NCI-H128 (cell line): ENCODE measurements around the gene SIM2.

ENCODE experiments used
- DNase-seq: peaks from one replicate; lab custom pipeline; 2025; ENCODE audit not compliant: unreplicated experiment; lab: John Stamatoyannopoulos, UW

SIM2 gene

GRCh38 chr21:36734367-36735200, 35.7 kb downstream of the SIM2 start:
- DNase-seq: no peak

DNA sequence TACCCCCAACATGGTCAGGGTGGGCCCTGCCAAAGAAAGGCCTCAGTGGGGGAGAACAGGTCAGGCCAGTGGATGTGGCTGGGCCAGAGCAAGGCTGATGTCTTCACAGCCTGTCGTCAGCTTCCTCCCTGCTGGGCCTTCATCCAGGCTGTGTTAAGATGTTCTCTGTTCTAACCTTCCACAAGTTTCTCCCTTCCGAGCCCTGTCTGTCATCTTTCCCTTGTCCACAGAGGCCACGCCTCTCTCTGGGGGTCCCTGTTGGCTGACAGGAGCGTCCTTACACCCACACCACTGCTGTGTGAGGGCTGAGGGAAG, 36.2 kb downstream of the SIM2 start:
- DNase-seq: no peak

DNA sequence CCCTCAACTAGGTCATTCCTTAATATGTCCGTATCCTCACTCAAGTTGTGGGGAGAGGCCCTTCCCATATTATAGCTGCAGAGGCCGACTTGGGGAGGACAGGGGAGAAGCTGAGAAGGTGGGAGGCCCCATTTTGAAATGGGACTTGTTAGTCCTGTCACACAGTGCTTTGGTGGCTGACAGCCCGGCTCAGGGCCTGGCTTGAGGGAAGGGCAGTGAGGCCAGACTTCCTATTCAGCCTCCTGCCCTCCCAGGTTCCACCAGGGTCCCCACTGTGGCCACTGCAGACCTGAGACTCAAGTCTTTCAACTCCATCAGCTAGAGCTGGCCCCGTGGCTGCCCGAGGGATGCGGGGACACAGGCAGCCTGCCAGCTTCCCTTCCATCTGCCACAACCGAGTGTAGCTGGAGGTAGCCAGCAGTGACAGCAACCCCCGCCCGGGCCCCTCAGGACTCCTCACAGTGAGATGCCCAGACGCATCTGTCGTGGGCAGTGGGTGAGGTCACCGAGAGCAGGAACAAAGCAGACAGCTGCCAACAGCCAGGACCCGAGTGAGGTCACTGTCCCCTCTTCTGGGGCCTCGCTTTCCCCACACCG, 36.9 kb downstream of the SIM2 start:
- DNase-seq: no peak

DNA sequence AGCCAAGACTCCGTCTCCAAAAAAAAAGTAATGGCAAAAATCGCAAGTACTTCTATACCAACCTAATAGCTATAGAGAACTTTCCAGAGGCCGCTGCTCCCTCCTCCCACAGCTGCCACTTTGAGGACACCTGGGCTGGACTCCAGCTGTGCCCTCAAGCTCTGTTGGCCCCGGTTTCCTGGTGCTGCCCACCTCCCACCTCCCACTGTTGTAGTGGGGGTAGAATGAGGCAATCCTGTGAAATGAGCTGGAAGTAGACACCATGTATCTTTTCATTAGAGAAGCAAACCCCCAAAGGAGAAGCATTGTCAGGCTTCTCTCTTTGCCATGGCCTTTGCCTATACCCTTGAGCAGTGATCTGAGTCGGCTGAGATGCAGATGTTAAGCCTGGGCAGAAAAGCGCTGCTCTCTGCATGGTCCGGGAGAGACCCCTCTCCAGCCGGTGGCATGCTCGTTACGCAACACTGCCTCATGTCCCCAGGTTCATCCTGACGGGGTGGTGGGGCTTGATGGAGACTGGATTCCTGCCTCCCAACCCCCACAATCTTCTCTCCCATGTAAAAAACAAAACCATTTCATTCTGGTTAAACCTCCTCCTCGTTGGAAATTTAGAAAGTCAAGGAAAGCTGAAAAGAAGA, 39.7 kb downstream of the SIM2 start:
- DNase-seq: no peak

GRCh38 chr21:36741506-36741905, 42.6 kb downstream of the SIM2 start:
- no peak for DNase-seq

GRCh38 chr21:36743008-36743407, 44.1 kb downstream of the SIM2 start:
- DNase-seq: no peak

- DNase-seq: no peak
Observed at GRCh38 chr21:36743446-36743845, 44.5 kb downstream of the SIM2 start.

- no peak for DNase-seq
Observed at GRCh38 chr21:36744190-36744559, 45.3 kb downstream of the SIM2 start.

GRCh38 chr21:36744560-36745231, 45.8 kb downstream of the SIM2 start:
- peak; percentile 31 for DNase-seq

- DNase-seq: no peak
Observed at GRCh38 chr21:36745459-36745858, 46.5 kb downstream of the SIM2 start.

GRCh38 chr21:36747041-36747814, 48.3 kb downstream of the SIM2 start:
- DNase-seq: no peak

DNA sequence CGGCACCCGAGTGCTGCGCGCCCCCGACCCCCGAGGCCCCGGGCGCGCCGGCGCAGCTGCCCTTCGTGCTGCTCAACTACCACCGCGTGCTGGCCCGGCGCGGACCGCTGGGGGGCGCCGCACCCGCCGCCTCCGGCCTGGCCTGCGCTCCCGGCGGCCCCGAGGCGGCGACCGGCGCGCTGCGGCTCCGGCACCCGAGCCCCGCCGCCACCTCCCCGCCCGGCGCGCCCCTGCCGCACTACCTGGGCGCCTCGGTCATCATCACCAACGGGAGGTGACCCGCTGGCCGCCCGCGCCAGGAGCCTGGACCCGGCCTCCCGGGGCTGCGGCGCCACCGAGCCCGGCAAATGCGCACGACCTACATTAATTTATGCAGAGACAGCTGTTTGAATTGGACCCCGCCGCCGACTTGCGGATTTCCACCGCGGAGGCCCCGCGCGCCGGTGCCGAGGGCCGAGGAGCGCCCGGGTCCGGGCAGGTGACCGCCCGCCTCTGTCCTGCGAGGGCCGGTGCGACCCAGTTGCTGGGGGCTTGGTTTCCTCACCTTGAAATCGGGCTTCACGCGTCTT, 49.0 kb downstream of the SIM2 start:
- no peak for DNase-seq

GRCh38 chr21:36749935-36750575, 51.1 kb downstream of the SIM2 start:
- no peak for DNase-seq

GRCh38 chr21:36750576-36750959, 51.7 kb downstream of the SIM2 start:
- no peak for DNase-seq

DNA sequence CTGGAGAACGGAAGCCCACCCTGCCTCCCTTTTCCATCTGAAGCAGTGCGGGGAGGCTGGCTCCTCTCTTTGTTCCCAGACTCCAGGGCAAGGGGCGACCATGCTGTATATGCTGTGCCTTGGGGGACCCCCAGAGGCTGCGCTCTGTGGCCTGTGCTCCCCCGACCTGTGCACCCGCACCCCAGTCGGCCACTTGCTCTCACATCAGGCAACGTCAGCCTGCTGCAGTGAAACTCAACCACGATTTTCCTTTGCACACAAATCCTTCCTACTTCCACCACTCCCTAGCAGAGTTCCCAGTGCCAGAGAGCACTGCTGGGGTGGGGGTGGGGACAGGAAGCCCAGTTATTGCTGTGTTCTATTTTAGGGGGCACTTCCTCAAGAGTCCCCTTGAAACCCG, 52.5 kb downstream of the SIM2 start:
- DNase-seq: no peak

- no peak for DNase-seq
Observed at GRCh38 chr21:36753556-36753955, 54.6 kb downstream of the SIM2 start.

DNA sequence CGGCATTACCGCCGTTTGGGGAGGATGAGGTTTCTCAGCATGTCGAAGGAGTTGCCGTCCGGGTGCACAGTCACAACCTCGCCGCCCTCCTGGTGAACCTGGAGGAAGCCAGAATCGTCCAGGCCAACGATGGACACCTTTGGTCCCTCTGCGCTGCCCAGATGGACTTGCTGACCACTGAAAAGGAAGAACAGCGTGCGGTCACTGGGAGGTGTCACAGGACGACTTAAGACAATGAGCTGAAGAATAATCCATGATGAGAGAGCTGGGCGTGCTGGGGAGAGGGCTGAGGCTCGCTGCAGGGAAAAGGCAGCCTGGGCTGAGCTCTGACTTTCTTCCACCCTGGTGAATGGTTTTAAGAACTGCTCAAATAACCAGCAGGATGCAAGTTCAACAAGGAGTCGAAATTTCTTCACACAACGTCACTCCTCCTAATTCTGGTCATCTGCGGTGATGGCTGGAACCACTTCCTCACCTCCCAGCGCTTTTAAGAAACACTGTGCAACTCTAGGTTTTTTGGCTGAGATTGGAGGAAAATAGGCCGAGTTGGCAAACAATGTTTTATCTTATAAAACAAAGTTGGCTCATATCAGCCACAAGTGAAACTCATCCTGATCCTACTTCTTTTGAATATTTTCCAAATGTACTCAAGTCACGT, 55.5 kb downstream of the SIM2 start:
- DNase-seq: no peak

DNA sequence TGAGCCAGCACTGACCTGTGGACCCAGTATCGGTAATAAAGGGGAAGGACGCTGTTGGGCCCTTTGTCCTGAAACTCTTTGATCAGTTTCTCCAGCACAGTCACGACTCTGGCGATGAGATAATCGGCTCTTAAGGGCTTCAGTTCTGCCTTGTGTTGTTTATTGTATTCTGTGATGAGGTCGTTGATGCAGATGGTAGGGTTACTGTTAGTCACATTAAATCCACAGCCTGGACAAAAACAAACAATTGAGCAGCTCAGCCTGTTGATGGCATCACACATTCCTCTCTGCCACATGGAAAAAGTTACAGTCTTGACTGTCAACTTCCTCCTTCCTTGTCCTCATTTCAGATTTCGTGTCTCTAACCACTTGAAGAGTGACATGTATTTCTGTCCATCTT, 57.6 kb downstream of the SIM2 start:
- DNase-seq: no peak

DNA sequence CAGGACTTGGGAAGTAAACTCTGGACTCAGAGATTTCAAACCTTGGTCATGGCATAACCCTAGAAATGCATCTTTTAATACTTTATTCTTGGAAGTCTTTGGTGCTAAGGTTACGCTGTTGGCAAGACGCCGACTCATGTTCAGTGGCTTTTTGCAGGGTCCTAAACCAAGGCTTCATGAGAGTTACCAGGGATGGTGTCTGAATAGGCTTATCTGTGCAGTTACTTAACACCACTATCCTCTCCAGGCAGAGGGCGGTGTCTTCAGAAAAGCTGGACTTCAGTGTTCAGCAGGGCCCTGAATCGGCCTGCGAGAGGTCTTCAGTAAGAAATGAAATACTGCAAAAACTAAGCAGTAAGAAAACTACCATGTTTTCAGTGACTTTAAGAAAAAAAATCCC, 58.3 kb downstream of the SIM2 start:
- DNase-seq: no peak
